C1 segment of cervical spinal cord (tissue), 14 donors: ENCODE measurements around the gene CORO6.

Experiments
- DNase-seq, 14 donors: peaks; one replicate each; lab custom pipeline; 2025; lab: John Stamatoyannopoulos, UW

Gene CORO6

GRCh38 chr17:29565643-29566472 is 56.9 kb downstream of the CORO6 start:
- DNase-seq: no peak
